K562 (cell line): ENCODE results near the gene TSC22D3. TPM values are rescaled to one million over a fixed set of nuclear protein-coding genes. Genes with fewer than 3 reads are reported as not detected.

ENCODE experiments used
- KLF10 ChIP-seq: fragments of 250-450 bp; sonication (Bioruptor Pico); IDR thresholded peaks from 2 replicates; pipeline ENCODE4 v1.6.1; 2021; ENCODE audit warnings: matching md5 sums
- TCF7 ChIP-seq: sonication (generic); IDR thresholded peaks from 2 replicates; pipeline ENCODE4 v1.6.1; 2016; ENCODE audit warnings: antibody characterized with exemption, borderline replicate concordance
- ZNF121 ChIP-seq: sonication (generic); formaldehyde crosslinking; conservative IDR thresholded peaks from 2 replicates; pipeline ENCODE4 v1.8.0; 2022; ENCODE audit warnings: missing genetic modification reagents
- polyA plus RNA-seq, 8 experiments: library from polyadenylated mRNA; depleted of rRNA in 4 of 8; stranded (reverse) in 5 of 8; unstranded in 3 of 8; fragments of >200 nt; fragmentation: Nextera tagmentation in 2 of 8; fragmentation: Illumina TruSeq in 1 of 8; extraction: Ambion mirVana in 2 of 8; extraction: Trizol in 1 of 8; gene quantifications; 2 replicates each; pipeline versions ENCODE4 v1.2.1 to v1.2.3, GENCODE V29; 2011 to 2014; ENCODE audit warnings: inconsistent platforms in 1 of 8, missing spikeins in 1 of 8
- total RNA-seq, 7 experiments: library from RNA; depleted of rRNA in 6 of 7; stranded (reverse); fragments of >200 nt in 6 of 7; fragmentation: Illumina TruSeq in 2 of 7; extraction: Trizol in 2 of 7; gene quantifications; 2 replicates each; pipeline versions ENCODE4 v1.2.1 to v1.2.3, GENCODE V29; 2011 to 2021; ENCODE audit warnings: low replicate concordance in 1 of 7
- TF ChIP-seq, protein P1 (sequence below): fragments of 450-650 bp; IDR thresholded peaks from 2 replicates; pipeline ENCODE4 v1.6.1; 2018; ENCODE audit not compliant: partially characterized antibody
- TF ChIP-seq, protein P2 (sequence below): fragments of 450-650 bp; conservative IDR thresholded peaks from 2 replicates; pipeline ENCODE4 v1.6.1; 2016; ENCODE audit warnings: missing genetic modification characterization, low read depth, mild to moderate bottlenecking, control low read depth, missing compliant biosample characterization
- TF ChIP-seq, protein P3 (sequence below): fragments of 250-450 bp; sonication (Bioruptor Pico); IDR thresholded peaks from 2 replicates; pipeline ENCODE4 v1.5.0; 2020; ENCODE audit warnings: mild to moderate bottlenecking, borderline replicate concordance
- TF ChIP-seq, protein P4 (sequence below): fragments of 450-650 bp; formaldehyde crosslinking; IDR thresholded peaks from 2 replicates; pipeline ENCODE4 v1.4.0; 2020; ENCODE audit warnings: mild to moderate bottlenecking, moderate library complexity
- TF ChIP-seq, protein P5 (sequence below): fragments of 450-650 bp; IDR thresholded peaks from 2 replicates; pipeline ENCODE4 v1.6.1; 2017; ENCODE audit warnings: antibody characterized with exemption

TSC22D3 gene
- total and polyA plus RNA-seq, 9 of the 15 experiments (the other 6 are each of a cell fraction or from before 2014, with no cell fraction given) = 0.48 to 3.0 (median 0.87) TPM

DNA sequence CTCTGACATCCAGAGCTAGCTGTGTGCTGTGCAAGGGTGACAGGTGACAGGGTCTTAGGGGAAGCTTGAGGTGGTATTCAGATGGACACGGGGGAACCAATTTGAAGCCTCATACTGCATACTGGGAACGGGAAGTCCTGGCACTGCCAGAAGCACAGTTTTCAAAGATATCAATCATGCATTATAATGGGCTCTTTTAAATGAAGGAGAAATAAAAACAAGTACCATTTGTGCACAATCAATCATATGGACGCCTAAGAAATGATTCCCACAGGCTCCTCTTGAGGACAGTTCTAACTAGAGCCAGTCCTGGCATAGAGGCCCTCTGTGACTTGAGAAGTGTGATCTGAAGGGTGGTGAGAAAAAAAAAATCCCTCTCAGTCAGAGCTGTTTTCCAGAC lies 50.9 kb downstream of the TSC22D3 start (continued):
- TF ChIP-seq, protein P1, sequence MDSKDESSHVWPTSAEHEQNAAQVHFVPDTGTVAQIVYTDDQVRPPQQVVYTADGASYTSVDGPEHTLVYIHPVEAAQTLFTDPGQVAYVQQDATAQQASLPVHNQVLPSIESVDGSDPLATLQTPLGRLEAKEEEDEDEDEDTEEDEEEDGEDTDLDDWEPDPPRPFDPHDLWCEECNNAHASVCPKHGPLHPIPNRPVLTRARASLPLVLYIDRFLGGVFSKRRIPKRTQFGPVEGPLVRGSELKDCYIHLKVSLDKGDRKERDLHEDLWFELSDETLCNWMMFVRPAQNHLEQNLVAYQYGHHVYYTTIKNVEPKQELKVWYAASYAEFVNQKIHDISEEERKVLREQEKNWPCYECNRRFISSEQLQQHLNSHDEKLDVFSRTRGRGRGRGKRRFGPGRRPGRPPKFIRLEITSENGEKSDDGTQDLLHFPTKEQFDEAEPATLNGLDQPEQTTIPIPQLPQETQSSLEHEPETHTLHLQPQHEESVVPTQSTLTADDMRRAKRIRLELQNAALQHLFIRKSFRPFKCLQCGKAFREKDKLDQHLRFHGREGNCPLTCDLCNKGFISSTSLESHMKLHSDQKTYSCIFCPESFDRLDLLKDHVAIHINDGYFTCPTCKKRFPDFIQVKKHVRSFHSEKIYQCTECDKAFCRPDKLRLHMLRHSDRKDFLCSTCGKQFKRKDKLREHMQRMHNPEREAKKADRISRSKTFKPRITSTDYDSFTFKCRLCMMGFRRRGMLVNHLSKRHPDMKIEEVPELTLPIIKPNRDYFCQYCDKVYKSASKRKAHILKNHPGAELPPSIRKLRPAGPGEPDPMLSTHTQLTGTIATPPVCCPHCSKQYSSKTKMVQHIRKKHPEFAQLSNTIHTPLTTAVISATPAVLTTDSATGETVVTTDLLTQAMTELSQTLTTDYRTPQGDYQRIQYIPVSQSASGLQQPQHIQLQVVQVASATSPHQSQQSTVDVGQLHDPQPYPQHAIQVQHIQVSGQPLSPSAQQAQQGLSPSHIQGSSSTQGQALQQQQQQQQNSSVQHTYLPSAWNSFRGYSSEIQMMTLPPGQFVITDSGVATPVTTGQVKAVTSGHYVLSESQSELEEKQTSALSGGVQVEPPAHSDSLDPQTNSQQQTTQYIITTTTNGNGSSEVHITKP = no peak
- no peak for TF ChIP-seq TCF7
- TF ChIP-seq, protein P2, sequence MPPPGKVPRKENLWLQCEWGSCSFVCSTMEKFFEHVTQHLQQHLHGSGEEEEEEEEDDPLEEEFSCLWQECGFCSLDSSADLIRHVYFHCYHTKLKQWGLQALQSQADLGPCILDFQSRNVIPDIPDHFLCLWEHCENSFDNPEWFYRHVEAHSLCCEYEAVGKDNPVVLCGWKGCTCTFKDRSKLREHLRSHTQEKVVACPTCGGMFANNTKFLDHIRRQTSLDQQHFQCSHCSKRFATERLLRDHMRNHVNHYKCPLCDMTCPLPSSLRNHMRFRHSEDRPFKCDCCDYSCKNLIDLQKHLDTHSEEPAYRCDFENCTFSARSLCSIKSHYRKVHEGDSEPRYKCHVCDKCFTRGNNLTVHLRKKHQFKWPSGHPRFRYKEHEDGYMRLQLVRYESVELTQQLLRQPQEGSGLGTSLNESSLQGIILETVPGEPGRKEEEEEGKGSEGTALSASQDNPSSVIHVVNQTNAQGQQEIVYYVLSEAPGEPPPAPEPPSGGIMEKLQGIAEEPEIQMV (tag) = no peak
- TF ChIP-seq, protein P3, sequence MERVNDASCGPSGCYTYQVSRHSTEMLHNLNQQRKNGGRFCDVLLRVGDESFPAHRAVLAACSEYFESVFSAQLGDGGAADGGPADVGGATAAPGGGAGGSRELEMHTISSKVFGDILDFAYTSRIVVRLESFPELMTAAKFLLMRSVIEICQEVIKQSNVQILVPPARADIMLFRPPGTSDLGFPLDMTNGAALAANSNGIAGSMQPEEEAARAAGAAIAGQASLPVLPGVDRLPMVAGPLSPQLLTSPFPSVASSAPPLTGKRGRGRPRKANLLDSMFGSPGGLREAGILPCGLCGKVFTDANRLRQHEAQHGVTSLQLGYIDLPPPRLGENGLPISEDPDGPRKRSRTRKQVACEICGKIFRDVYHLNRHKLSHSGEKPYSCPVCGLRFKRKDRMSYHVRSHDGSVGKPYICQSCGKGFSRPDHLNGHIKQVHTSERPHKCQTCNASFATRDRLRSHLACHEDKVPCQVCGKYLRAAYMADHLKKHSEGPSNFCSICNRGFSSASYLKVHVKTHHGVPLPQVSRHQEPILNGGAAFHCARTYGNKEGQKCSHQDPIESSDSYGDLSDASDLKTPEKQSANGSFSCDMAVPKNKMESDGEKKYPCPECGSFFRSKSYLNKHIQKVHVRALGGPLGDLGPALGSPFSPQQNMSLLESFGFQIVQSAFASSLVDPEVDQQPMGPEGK (CRISPR knock-in tag) = no peak
- TF ChIP-seq KLF10 (CRISPR knock-in tag) = no peak
- TF ChIP-seq, protein P4, sequence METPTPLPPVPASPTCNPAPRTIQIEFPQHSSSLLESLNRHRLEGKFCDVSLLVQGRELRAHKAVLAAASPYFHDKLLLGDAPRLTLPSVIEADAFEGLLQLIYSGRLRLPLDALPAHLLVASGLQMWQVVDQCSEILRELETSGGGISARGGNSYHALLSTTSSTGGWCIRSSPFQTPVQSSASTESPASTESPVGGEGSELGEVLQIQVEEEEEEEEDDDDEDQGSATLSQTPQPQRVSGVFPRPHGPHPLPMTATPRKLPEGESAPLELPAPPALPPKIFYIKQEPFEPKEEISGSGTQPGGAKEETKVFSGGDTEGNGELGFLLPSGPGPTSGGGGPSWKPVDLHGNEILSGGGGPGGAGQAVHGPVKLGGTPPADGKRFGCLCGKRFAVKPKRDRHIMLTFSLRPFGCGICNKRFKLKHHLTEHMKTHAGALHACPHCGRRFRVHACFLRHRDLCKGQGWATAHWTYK (CRISPR knock-in tag) = no peak
- TF ChIP-seq, protein P5, sequence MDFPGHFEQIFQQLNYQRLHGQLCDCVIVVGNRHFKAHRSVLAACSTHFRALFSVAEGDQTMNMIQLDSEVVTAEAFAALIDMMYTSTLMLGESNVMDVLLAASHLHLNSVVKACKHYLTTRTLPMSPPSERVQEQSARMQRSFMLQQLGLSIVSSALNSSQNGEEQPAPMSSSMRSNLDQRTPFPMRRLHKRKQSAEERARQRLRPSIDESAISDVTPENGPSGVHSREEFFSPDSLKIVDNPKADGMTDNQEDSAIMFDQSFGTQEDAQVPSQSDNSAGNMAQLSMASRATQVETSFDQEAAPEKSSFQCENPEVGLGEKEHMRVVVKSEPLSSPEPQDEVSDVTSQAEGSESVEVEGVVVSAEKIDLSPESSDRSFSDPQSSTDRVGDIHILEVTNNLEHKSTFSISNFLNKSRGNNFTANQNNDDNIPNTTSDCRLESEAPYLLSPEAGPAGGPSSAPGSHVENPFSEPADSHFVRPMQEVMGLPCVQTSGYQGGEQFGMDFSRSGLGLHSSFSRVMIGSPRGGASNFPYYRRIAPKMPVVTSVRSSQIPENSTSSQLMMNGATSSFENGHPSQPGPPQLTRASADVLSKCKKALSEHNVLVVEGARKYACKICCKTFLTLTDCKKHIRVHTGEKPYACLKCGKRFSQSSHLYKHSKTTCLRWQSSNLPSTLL = no peak
- no peak for TF ChIP-seq ZNF121
- TF ChIP-seq, all 486 proteins: peak for 0
